ENCODE measurements around the gene AHCY. TPM values are rescaled to one million over a fixed set of nuclear protein-coding genes. Genes with fewer than 3 reads are reported as not detected.
"Not testable (repeated sequence)": the region's sequence is repeated elsewhere in the genome, so short reads cannot be mapped to it uniquely, and the experiment has no call there.

The AHCY gene
- polyA plus RNA-seq, 1 donor: 161 TPM

- WGBS (ENCODE audit: insufficient coverage, low lambda C conversion rate): no CpG with 5 or more reads among the region's 11 CpGs
- DNase-seq: no peak
- Histone ChIP-seq H3K9me3 (ENCODE audit: control insufficient read depth, low read depth, low read length) (no peaks in the 10 kb centered on the region), H3K4me3 (ENCODE audit: low read length) (no peak overlapping the region), H3K4me1 (ENCODE audit: control insufficient read depth, insufficient read depth, low read length) (peaks cover 19% of the 10 kb centered on the region), H3K27me3 (ENCODE audit: control insufficient read depth, insufficient read depth, low read length) (no peaks in the 10 kb centered on the region), H3K27ac (ENCODE audit: low read length) (no peak overlapping the region), H3K36me3 (ENCODE audit: control insufficient read depth, insufficient read depth, low read length) (peaks cover 12% of the 10 kb centered on the region)
Observed at GRCh38 chr20:34299556-34300255, 3.4 kb downstream of the AHCY start.

- H3K36me3 ChIP-seq (ENCODE audit: control insufficient read depth, insufficient read depth, low read length): peaks cover 25% of the 10 kb centered on the region
- not testable (repeated sequence) for H3K27ac ChIP-seq (ENCODE audit: low read length); DNase-seq; H3K9me3 ChIP-seq (ENCODE audit: control insufficient read depth, low read depth, low read length); H3K27me3 ChIP-seq (ENCODE audit: control insufficient read depth, insufficient read depth, low read length); H3K4me3 ChIP-seq (ENCODE audit: low read length)
- H3K4me1 ChIP-seq (ENCODE audit: control insufficient read depth, insufficient read depth, low read length): peaks cover 19% of the 10 kb centered on the region
- WGBS (ENCODE audit: insufficient coverage, low lambda C conversion rate): no CpG with 5 or more reads among the region's 15 CpGs
Observed at GRCh38 chr20:34298294-34298784, 4.8 kb downstream of the AHCY start.

DNA sequence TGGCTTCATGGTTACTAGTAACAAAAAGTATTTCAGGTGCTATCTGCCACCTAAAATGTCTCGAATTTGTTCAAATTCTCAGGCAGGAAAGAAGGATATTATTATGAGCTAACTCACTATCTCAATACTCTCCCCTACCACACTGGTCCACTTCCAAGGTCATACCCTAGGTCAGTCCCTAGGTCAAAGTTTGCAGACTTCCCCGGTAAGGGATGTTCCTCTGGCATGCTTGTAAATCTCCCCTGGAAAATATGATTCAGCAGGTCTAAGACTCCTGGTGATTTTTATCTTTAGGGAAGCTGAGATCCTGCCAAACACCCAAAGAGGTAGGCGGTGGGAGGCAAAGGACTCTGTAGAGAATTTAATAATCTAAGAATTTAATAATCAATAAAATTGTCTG lies 6.7 kb downstream of the AHCY start:
- H3K36me3 ChIP-seq (ENCODE audit: control insufficient read depth, insufficient read depth, low read length): peaks cover 44% of the 10 kb centered on the region
- no peak overlapping the region for H3K27ac ChIP-seq (ENCODE audit: low read length)
- DNase-seq: no peak
- no peaks in the 10 kb centered on the region for H3K27me3 ChIP-seq (ENCODE audit: control insufficient read depth, insufficient read depth, low read length)
- peaks cover 10% of the 10 kb centered on the region for H3K4me1 ChIP-seq (ENCODE audit: control insufficient read depth, insufficient read depth, low read length)
- no CpG with 5 or more reads among the region's 3 CpGs for WGBS (ENCODE audit: insufficient coverage, low lambda C conversion rate)
- no peak overlapping the region for H3K4me3 ChIP-seq (ENCODE audit: low read length)
- no peaks in the 10 kb centered on the region for H3K9me3 ChIP-seq (ENCODE audit: control insufficient read depth, low read depth, low read length)

GRCh38 chr20:34295284-34295683 lies 7.9 kb downstream of the AHCY start:
- DNase-seq: no peak
- Histone ChIP-seq H3K4me1 (ENCODE audit: control insufficient read depth, insufficient read depth, low read length) (no peaks in the 10 kb centered on the region), H3K36me3 (ENCODE audit: control insufficient read depth, insufficient read depth, low read length) (peaks cover 56% of the 10 kb centered on the region), H3K9me3 (ENCODE audit: control insufficient read depth, low read depth, low read length) (no peaks in the 10 kb centered on the region), H3K4me3 (ENCODE audit: low read length) (no peak overlapping the region), H3K27me3 (ENCODE audit: control insufficient read depth, insufficient read depth, low read length) (no peaks in the 10 kb centered on the region), H3K27ac (ENCODE audit: low read length) (no peak overlapping the region)
- no CpG with 5 or more reads among the region's 24 CpGs for WGBS (ENCODE audit: insufficient coverage, low lambda C conversion rate)

GRCh38 chr20:34294563-34294962 lies 8.6 kb downstream of the AHCY start:
- 60% methylated on average over 1 of the region's 7 CpGs for WGBS (ENCODE audit: insufficient coverage, low lambda C conversion rate)
- DNase-seq: no peak
- Histone ChIP-seq H3K27ac (ENCODE audit: low read length) (no peak overlapping the region), H3K4me1 (ENCODE audit: control insufficient read depth, insufficient read depth, low read length) (no peaks in the 10 kb centered on the region), H3K9me3 (ENCODE audit: control insufficient read depth, low read depth, low read length) (no peaks in the 10 kb centered on the region), H3K4me3 (ENCODE audit: low read length) (no peak overlapping the region), H3K27me3 (ENCODE audit: control insufficient read depth, insufficient read depth, low read length) (no peaks in the 10 kb centered on the region), H3K36me3 (ENCODE audit: control insufficient read depth, insufficient read depth, low read length) (peaks cover 62% of the 10 kb centered on the region)

GRCh38 chr20:34293589-34293988 lies 9.6 kb downstream of the AHCY start:
- H3K4me3 ChIP-seq (ENCODE audit: low read length): no peak overlapping the region
- H3K4me1 ChIP-seq (ENCODE audit: control insufficient read depth, insufficient read depth, low read length): no peaks in the 10 kb centered on the region
- peaks cover 61% of the 10 kb centered on the region for H3K36me3 ChIP-seq (ENCODE audit: control insufficient read depth, insufficient read depth, low read length)
- H3K9me3 ChIP-seq (ENCODE audit: control insufficient read depth, low read depth, low read length): no peaks in the 10 kb centered on the region
- DNase-seq: no peak
- H3K27me3 ChIP-seq (ENCODE audit: control insufficient read depth, insufficient read depth, low read length): no peaks in the 10 kb centered on the region
- H3K27ac ChIP-seq (ENCODE audit: low read length): no peak overlapping the region
- WGBS (ENCODE audit: insufficient coverage, low lambda C conversion rate): 100% methylated on average over 2 of the region's 7 CpGs

GRCh38 chr20:34293119-34293518 lies 10.0 kb downstream of the AHCY start:
- Histone ChIP-seq H3K27me3 (ENCODE audit: control insufficient read depth, insufficient read depth, low read length) (no peaks in the 10 kb centered on the region), H3K9me3 (ENCODE audit: control insufficient read depth, low read depth, low read length) (no peaks in the 10 kb centered on the region), H3K27ac (ENCODE audit: low read length) (no peak overlapping the region), H3K4me3 (ENCODE audit: low read length) (no peak overlapping the region), H3K4me1 (ENCODE audit: control insufficient read depth, insufficient read depth, low read length) (no peaks in the 10 kb centered on the region), H3K36me3 (ENCODE audit: control insufficient read depth, insufficient read depth, low read length) (peaks cover 65% of the 10 kb centered on the region)
- no CpG with 5 or more reads among the region's 5 CpGs for WGBS (ENCODE audit: insufficient coverage, low lambda C conversion rate)
- DNase-seq: no peak

- Histone ChIP-seq H3K27ac (ENCODE audit: low read length) (no peak overlapping the region), H3K9me3 (ENCODE audit: control insufficient read depth, low read depth, low read length) (no peaks in the 10 kb centered on the region), H3K4me3 (ENCODE audit: low read length) (no peak overlapping the region), H3K4me1 (ENCODE audit: control insufficient read depth, insufficient read depth, low read length) (no peaks in the 10 kb centered on the region), H3K36me3 (ENCODE audit: control insufficient read depth, insufficient read depth, low read length) (peaks cover 71% of the 10 kb centered on the region), H3K27me3 (ENCODE audit: control insufficient read depth, insufficient read depth, low read length) (no peaks in the 10 kb centered on the region)
- DNase-seq: no peak
- no CpG with 5 or more reads among the region's 3 CpGs for WGBS (ENCODE audit: insufficient coverage, low lambda C conversion rate)
Observed at GRCh38 chr20:34292496-34292895, 10.7 kb downstream of the AHCY start.

DNA sequence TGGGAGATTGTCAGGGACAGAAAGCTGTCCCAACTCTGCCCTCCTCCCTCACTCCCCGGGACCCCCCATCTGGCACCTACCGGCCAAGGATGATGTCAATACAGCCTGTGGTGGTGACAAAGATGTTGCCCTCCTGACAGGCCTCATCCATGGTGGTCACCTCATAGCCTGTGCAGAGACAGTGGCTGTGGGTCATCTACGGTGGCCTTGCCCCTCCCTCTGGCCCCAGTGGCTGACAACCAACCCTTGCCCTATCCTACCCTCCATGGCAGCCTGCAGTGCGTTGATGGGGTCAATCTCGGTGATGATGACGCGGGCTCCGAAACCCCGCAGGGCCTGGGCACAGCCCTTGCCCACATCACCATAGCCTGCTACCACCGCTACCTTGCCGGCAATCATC lies 12.7 kb downstream of the AHCY start:
- Histone ChIP-seq H3K27me3 (ENCODE audit: control insufficient read depth, insufficient read depth, low read length) (no peaks in the 10 kb centered on the region), H3K36me3 (ENCODE audit: control insufficient read depth, insufficient read depth, low read length) (peaks cover 81% of the 10 kb centered on the region), H3K4me3 (ENCODE audit: low read length) (no peak overlapping the region), H3K27ac (ENCODE audit: low read length) (no peak overlapping the region), H3K9me3 (ENCODE audit: control insufficient read depth, low read depth, low read length) (no peaks in the 10 kb centered on the region), H3K4me1 (ENCODE audit: control insufficient read depth, insufficient read depth, low read length) (no peaks in the 10 kb centered on the region)
- no CpG with 5 or more reads among the region's 11 CpGs for WGBS (ENCODE audit: insufficient coverage, low lambda C conversion rate)
- no peak for DNase-seq

- H3K9me3 ChIP-seq (ENCODE audit: control insufficient read depth, low read depth, low read length); H3K4me3 ChIP-seq (ENCODE audit: low read length); DNase-seq; H3K4me1 ChIP-seq (ENCODE audit: control insufficient read depth, insufficient read depth, low read length); H3K27ac ChIP-seq (ENCODE audit: low read length); H3K27me3 ChIP-seq (ENCODE audit: control insufficient read depth, insufficient read depth, low read length): not testable (repeated sequence)
- no CpG with 5 or more reads among the region's 5 CpGs for WGBS (ENCODE audit: insufficient coverage, low lambda C conversion rate)
- H3K36me3 ChIP-seq (ENCODE audit: control insufficient read depth, insufficient read depth, low read length): peaks cover 79% of the 10 kb centered on the region
Observed at GRCh38 chr20:34287500-34287899, 15.7 kb downstream of the AHCY start.

GRCh38 chr20:34285450-34285849 lies 17.7 kb downstream of the AHCY start:
- H3K4me3 ChIP-seq (ENCODE audit: low read length): no peak overlapping the region
- H3K36me3 ChIP-seq (ENCODE audit: control insufficient read depth, insufficient read depth, low read length): peaks cover 76% of the 10 kb centered on the region
- no peaks in the 10 kb centered on the region for H3K27me3 ChIP-seq (ENCODE audit: control insufficient read depth, insufficient read depth, low read length)

More at GRCh38 chr20:34285450-34285849, 17.7 kb downstream of the AHCY start:
- 100% methylated on average over 3 of the region's 16 CpGs for WGBS (ENCODE audit: insufficient coverage, low lambda C conversion rate)
- Histone ChIP-seq H3K27ac (ENCODE audit: low read length) (no peak overlapping the region), H3K9me3 (ENCODE audit: control insufficient read depth, low read depth, low read length) (no peaks in the 10 kb centered on the region), H3K4me1 (ENCODE audit: control insufficient read depth, insufficient read depth, low read length) (no peaks in the 10 kb centered on the region)
- DNase-seq: no peak

Measured in large intestine (tissue), 3 donors.